Activated CD8-positive, alpha-beta T cell treated with anti-CD3 and anti-CD28 coated beads for 36 hours (primary cell): ENCODE data around the gene CDS1. TPM values are rescaled to one million over a fixed set of nuclear protein-coding genes. Genes with fewer than 3 reads are reported as not detected.

Experiments used
- ATAC-seq: fragments of 200-7000 bp; cut with Tn5 transposase; one replicate; pipeline ENCODE4 v1.10.0; 2021; ENCODE audit warnings: mild to moderate bottlenecking, moderate library complexity
- CTCF ChIA-PET: fragments of 350-600 bp; sonication (Branson Sonifier 250); formaldehyde crosslinking; loops from one replicate; lab custom pipeline; 2021; ENCODE audit warnings: antibody characterized with exemption; lab: Charles Lee
- POLR2A ChIA-PET: fragments of 350-600 bp; sonication (Branson Sonifier 250); formaldehyde crosslinking; loops from one replicate; lab custom pipeline; 2021; ENCODE audit warnings: antibody characterized with exemption; lab: Charles Lee
- DNase-seq: peaks from one replicate; pipeline ENCODE4 v3.0.0-alpha.2; 2020
- H3K27ac Mint-ChIP-seq: one replicate; pipeline ENCODE4 v1.8.0; 2021; ENCODE audit warnings: mild to moderate bottlenecking, mixed read lengths
- H3K27me3 Mint-ChIP-seq: one replicate; pipeline ENCODE4 v1.8.0; 2021; ENCODE audit warnings: mixed read lengths
- H3K36me3 Mint-ChIP-seq: one replicate; pipeline ENCODE4 v1.8.0; 2021; ENCODE audit warnings: low read depth, mixed read lengths
- H3K4me1 Mint-ChIP-seq: one replicate; pipeline ENCODE4 v1.8.0; 2021; ENCODE audit warnings: low read depth, mixed read lengths
- H3K4me3 Mint-ChIP-seq: one replicate; pipeline ENCODE4 v1.8.0; 2021; ENCODE audit warnings: mild to moderate bottlenecking, moderate library complexity, mixed read lengths
- H3K9me3 Mint-ChIP-seq: one replicate; pipeline ENCODE4 v1.8.0; 2021; ENCODE audit warnings: mixed read lengths
- CTCF ChIP-seq: fragments of 200-600 bp; IDR thresholded peaks from one replicate; pipeline ENCODE4 v1.8.0; 2022; ENCODE audit warnings: antibody characterized with exemption, mild to moderate bottlenecking
- intact Hi-C: fragments of 100-400 bp; cut with micrococcal nuclease; formaldehyde crosslinking; loops from one replicate; pipeline ENCODE4 v1.10.0; 2022
- total RNA-seq, 2 experiments: library from RNA; stranded (reverse); gene quantifications; one replicate each; pipeline ENCODE4 v1.2.3, GENCODE V29; 2021

The CDS1 gene
- total RNA-seq, 2 experiments from 2014 or later = 0.07 to 0.25 TPM

DNA sequence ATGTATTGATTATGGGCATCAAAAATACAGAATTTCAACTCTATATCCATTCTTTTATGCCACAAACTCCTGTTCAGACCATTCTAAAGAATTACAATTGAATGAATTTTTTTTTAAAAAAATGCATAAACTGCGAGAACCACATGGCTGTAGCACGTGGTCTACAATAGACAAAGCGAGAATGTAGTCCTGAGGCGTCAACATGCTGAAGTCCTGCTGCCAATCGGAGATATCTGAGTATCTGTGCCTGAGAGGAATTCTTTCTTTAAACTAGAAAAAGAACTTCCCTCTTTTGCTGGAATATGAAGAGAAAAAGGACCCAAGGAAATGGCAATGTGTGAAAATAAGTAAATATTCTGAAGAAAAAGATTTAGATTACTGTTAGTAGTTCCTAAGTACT is 105.7 kb downstream of the CDS1 start:
- ChIA-PET CTCF (no interaction called here), POLR2A (no interaction called here)
- no peak for TF ChIP-seq CTCF
- ATAC-seq (no peak), DNase-seq (no peak)
- no peak overlapping the region for H3K4me3 Mint-ChIP-seq
- no peaks in the 10 kb centered on the region for H3K36me3 Mint-ChIP-seq
- H3K27me3 Mint-ChIP-seq = no peaks in the 10 kb centered on the region
- intact Hi-C loops = no loop called here
- H3K4me1 Mint-ChIP-seq = peaks cover 9% of the 10 kb centered on the region
- no peak overlapping the region for H3K27ac Mint-ChIP-seq
- H3K9me3 Mint-ChIP-seq = no peaks in the 10 kb centered on the region

GRCh38 chr4:84689197-84689596 is 106.3 kb downstream of the CDS1 start:
- H3K4me1 Mint-ChIP-seq = peaks cover 7% of the 10 kb centered on the region
- intact Hi-C loops = no loop called here
- DNase-seq = no peak
- ATAC-seq = no peak
- ChIA-PET CTCF (interaction anchor here (0.6 kb wide), 1 partner anchor 93 kb away, joined by 3 read pairs; no protein-coding TSS in a partner anchor), POLR2A (no interaction called here)
- no peaks in the 10 kb centered on the region for H3K9me3 Mint-ChIP-seq
- TF ChIP-seq CTCF = no peak
- no peaks in the 10 kb centered on the region for H3K36me3 Mint-ChIP-seq
- H3K4me3 Mint-ChIP-seq = no peak overlapping the region
- H3K27me3 Mint-ChIP-seq = no peaks in the 10 kb centered on the region
- no peak overlapping the region for H3K27ac Mint-ChIP-seq

DNA sequence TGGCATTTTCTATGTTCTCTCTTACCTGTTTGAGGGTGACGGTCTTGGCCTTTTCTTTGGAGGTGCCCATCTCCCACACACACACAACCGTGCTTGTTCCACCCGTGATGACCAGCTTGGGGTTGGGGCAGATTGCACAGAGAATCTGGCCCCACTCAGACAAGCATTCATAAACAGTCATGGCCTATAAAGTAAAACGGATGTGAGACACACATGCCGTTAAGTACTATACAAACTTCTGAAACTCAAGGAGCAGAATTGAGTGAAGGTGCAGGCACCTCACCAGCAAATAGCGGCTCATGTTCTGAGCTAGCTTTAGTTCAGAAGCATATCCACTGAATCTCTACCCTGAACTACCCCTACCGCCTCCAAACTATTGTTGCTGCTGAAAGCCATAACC is 107.6 kb downstream of the CDS1 start:
- TF ChIP-seq CTCF = no peak
- POLR2A ChIA-PET = no interaction called here
- Mint-ChIP-seq H3K36me3 (no peaks in the 10 kb centered on the region), H3K27me3 (peaks cover 1% of the 10 kb centered on the region), H3K4me1 (peaks cover 3% of the 10 kb centered on the region), H3K4me3 (no peak overlapping the region), H3K9me3 (no peaks in the 10 kb centered on the region), H3K27ac (no peak overlapping the region)
- intact Hi-C loops = no loop called here
- CTCF ChIA-PET = no interaction called here
- no peak for DNase-seq
- ATAC-seq = no peak

DNA sequence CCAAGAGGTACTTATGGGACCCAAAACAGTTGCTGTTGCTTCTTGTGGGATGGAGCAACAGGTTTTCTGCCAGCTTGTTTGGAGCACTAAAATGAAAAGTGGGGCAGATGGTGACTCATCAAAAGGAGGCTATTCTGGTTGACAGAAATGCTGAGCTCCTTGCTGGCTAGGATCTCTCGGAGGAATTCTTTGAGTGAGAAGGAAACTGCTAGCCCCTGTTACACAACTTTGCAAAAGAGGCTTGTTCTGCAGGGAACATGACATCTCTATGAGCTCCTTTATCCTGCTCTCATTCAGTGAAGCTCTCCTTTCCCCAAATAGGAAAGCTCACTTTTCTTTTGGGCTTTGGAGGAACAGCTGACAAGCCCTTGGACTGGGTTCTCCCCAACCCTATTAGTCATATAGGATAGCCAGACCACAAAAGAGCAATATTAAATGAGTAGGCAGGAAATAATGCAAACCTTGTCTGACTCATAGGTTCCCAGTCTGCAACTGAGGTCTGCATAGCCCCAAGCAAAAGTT is 108.3 kb downstream of the CDS1 start:
- H3K4me1 Mint-ChIP-seq = peaks cover 3% of the 10 kb centered on the region
- POLR2A ChIA-PET = no interaction called here

GRCh38 chr4:84691800-84692199 is 108.9 kb downstream of the CDS1 start:
- no peaks in the 10 kb centered on the region for H3K36me3 Mint-ChIP-seq
- ChIA-PET CTCF (no interaction called here), POLR2A (no interaction called here)
- H3K9me3 Mint-ChIP-seq = no peaks in the 10 kb centered on the region
- H3K27ac Mint-ChIP-seq = no peak overlapping the region
- DNase-seq (no peak), ATAC-seq (no peak)
- H3K4me1 Mint-ChIP-seq = peaks cover 3% of the 10 kb centered on the region
- intact Hi-C loops = no loop called here
- H3K4me3 Mint-ChIP-seq = no peak overlapping the region
- TF ChIP-seq CTCF = no peak
- H3K27me3 Mint-ChIP-seq = peaks cover 1% of the 10 kb centered on the region

More for the DNA sequence above, 108.3 kb downstream of the CDS1 start:
- DNase-seq = no peak
- Mint-ChIP-seq H3K36me3 (no peaks in the 10 kb centered on the region), H3K4me3 (no peak overlapping the region), H3K27ac (no peak overlapping the region), H3K27me3 (peaks cover 1% of the 10 kb centered on the region), H3K9me3 (no peaks in the 10 kb centered on the region)
- peak; percentile 77 for ATAC-seq
- no peak for TF ChIP-seq CTCF
- CTCF ChIA-PET = no interaction called here
- intact Hi-C loops = no loop called here
